Measurements from ENCODE around the gene CDV3. TPM values are rescaled to one million over a fixed set of nuclear protein-coding genes. Genes with fewer than 3 reads are reported as not detected.
"Not testable (repeated sequence)": the region's sequence is repeated elsewhere in the genome, so short reads cannot be mapped to it uniquely, and the experiment has no call there.

The CDV3 gene
- total RNA-seq = 259 and 263 TPM in 2 replicates

- intact Hi-C loops (cut with micrococcal nuclease) = loop anchor here (1.0 to 10.0 kb wide), 12 partner anchors 67 to 1156 kb away; partner anchors contain the start of genes DNAJC13, NPHP3, TOPBP1 and UBA5
Observed at GRCh38 chr3:133573629-133574194, at the start of gene CDV3. TSS of gene CDV3 (plus strand) at chr3:133573686. CDS start at chr3:133574045, 359 bp downstream.

- intact Hi-C loops (cut with micrococcal nuclease) = not testable (repeated sequence)
Observed at GRCh38 chr3:133523758-133524157, 49.7 kb upstream of the CDV3 start.

DNA sequence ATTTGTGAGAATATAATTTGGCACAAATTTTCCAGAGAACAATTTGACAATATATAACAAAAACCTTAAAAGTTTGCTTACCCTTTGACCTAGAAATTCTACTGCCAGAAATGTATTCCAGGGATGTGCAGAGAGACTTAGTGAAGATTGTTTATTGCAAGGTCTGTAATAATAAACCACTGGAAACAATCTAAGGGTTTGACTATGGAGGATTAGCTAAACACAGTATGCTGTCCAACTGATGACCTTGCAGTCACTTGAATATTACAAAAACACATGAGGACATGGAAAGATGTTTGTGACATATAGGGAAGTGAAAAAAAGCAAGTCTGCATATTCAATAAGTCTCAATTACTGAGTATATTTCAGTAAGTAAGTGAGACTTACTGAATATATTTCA is 48.1 kb upstream of the CDV3 start:
- intact Hi-C loops (cut with micrococcal nuclease) = no loop called here

- intact Hi-C loops (cut with micrococcal nuclease) = no loop called here
Observed at GRCh38 chr3:133527081-133527715, 46.3 kb upstream of the CDV3 start.

DNA sequence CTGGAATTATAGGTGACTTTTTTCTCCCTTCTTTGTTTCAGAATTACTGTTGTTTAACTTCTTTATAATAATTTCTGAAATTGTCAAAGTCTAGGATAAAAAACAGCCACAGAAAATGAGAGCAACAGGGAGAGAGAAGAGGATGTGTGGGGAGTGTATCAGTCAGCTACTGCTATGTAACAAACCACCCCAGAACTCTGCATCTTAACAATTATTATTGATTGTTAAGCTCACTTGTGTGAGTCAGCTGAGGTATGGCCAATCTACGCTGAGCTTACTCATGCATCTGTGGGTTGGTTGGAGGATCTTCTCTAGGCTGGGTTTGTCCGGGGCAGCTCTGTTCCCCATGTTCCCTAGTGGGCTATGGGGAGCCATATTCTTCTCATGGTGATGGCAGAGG is 43.7 kb upstream of the CDV3 start:
- intact Hi-C loops (cut with micrococcal nuclease) = no loop called here

DNA sequence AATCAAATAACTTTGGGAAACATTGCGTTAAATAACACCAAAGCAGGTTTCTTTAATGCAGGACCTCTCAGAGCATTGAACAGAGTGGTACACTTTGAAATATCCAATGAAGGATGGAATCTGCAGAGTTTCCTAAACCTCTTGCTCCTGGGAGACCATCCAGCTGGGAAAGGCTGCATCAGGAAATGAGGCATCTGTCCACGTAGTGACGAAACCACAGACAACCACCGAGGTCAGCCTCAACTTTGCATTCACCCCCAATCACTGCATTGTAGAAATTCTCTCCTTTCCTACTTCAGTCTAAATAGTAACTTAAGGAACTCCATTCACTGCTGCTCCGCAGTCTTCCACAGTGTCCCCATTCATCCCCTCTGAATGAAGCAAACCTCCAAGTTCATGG is 41.5 kb upstream of the CDV3 start:
- intact Hi-C loops (cut with micrococcal nuclease) = no loop called here

DNA sequence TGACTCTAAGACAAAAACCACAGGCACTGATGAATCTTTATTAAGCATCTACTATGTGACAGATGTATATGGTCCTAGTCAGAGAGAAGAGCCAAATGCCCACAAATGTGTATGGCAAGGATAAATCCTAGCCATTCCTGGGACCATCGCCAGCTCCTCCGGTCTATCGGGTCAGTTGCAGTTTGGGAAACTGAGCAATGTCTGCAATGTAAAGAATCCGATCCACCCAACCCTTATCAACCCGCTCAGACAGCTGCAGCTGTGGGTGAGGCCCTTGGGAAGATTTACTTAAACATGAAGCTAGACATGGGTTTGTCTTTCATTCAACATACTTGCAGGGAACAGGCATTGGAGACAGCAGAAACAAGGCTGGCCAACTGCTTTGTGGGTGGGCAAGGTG is 40.5 kb upstream of the CDV3 start:
- intact Hi-C loops (cut with micrococcal nuclease) = no loop called here

DNA sequence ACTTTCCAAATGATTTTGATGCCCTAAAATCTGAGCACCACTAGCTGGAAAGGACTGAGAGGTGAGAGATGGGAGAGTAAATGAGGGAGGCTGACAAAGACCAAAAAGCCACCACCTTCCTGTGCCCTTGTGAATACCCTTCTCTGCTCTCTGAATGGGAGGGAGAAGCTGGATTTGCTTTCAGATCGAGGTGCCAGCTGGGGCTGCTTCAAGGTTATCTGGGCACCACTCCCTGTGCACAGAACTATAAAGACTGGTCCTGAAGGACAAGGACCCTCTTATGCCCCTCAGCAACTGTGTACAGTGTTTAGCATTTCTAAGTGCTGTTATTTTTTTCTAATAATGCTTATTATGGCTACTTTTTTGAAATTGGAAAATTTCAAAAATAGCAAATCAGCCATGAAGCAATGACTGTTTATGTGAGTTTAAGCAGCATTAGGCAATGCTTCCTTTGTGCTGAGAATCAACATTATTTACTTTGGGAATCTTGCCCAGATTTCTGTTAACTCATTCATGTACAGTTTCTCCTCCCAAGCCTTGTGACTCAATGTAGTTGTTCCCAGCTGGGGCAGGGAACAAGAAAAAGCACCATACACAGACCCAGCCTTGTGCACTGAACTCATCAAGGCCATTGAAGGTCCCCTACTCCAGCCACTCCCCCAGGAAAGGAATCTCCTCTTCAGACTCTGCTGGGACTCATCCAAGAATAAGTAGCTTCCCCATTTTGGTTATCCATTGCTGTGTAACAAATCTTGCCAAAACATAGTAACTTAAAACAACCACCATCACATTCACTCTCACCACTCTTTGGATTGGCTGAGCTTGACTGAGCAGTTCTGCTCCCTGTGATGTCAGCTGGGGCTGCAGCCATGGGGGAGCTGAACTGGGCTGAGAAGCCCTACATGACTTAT is 37.3 kb upstream of the CDV3 start:
- intact Hi-C loops (cut with micrococcal nuclease) = no loop called here

DNA sequence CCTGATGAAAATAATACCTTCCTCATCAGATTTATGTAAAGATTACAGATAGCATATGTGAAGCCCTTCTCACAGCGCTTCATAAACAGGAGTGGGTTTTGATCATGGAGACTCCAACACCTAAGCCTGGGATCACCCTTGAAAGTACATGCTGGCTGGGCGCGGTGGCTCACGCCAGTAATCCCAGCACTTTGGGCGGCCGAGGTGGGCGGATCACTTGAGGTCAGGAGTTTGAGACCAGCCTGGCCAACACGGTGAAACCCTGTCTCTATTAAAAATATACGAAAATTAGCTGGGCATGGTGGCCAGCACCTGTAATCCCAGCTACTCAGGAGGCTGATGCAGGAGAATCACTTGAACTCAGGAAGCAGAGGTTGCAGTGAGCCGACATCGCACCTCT is 36.4 kb upstream of the CDV3 start:
- intact Hi-C loops (cut with micrococcal nuclease) = not testable (repeated sequence)

DNA sequence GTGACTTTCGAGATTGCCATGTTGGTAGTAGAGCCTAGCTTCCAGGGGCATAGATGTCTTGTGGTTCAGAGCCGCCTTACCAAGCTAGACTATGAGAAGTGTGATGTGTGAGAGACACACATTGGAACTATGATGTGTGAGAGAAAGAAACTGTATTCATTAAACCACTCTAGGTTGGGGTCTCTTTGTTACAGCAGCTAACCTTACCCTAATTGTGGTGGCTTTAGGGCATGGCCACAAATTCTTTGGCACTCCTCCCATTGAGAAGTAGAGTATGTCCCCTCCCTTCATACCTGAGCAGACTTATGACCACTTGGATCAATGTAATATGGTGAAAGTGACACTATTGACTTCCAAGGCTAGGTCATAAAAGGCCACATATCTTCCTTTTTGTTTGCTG is 35.3 kb upstream of the CDV3 start:
- intact Hi-C loops (cut with micrococcal nuclease) = no loop called here

DNA sequence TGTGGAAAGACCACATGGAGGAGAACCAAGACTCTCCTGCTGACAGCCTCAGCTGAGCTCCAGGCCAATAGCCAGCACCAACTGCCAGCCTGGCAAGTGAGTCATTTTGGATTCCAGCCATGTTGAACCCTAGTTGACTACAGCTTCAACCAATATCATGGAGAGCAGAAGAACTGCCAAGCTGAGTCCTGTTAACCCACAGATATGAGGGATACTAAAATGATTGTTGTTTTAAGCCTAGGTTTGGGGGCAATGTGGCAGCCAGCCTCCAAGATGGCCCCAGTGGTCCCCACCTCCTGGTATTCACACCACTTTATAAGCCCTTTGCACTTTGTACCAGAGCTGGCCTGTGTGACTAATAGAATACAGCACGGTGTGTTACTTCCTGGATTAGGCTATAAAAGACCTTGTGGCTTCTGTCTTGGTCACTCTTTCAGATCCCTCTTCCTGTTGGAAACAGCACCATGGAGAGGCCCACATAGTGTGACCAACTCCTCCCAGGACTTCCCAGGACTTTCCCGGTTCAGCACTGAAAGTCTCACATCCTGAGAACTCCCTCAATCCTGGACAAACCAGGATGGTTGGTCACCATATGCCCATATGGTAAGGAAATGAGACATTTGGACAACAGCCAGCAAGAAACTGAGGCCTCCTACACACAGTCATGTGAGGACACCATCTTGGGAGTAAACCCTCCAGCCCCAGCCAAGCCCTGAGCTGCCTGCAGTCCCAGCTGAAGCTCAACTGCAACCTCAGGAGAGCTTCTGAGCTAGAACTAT is 32.4 kb upstream of the CDV3 start:
- intact Hi-C loops (cut with micrococcal nuclease) = no loop called here

DNA sequence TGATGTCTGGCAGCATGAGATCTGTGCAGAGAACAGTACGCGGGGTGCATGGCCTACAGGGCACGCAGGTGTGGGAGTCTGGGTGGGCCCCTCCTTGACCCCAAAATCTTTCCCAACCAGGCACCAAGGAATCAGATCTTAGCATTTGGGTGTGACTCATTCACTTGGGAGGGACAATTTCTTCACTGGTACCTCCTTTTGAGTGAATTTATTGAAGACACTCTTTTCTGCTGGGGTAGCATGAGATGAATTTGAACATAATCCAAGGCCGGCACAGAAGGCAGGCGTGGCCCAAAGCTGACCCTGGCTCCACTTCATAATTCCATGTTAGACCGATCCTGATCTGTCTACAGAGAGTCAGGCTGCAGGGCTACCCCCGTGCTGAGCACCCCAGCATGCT is 30.6 kb upstream of the CDV3 start:
- intact Hi-C loops (cut with micrococcal nuclease) = no loop called here

- intact Hi-C loops (cut with micrococcal nuclease) = not testable (repeated sequence)
Observed at GRCh38 chr3:133544983-133545382, 28.5 kb upstream of the CDV3 start.

GRCh38 chr3:133547432-133548041 is 25.9 kb upstream of the CDV3 start:
- intact Hi-C loops (cut with micrococcal nuclease) = no loop called here

GRCh38 chr3:133548090-133548489 is 25.4 kb upstream of the CDV3 start:
- intact Hi-C loops (cut with micrococcal nuclease) = no loop called here

- intact Hi-C loops (cut with micrococcal nuclease) = no loop called here
Observed at GRCh38 chr3:133549565-133549964, 23.9 kb upstream of the CDV3 start.

- intact Hi-C loops (cut with micrococcal nuclease) = not testable (repeated sequence)
Observed at GRCh38 chr3:133551589-133551988, 21.9 kb upstream of the CDV3 start.

DNA sequence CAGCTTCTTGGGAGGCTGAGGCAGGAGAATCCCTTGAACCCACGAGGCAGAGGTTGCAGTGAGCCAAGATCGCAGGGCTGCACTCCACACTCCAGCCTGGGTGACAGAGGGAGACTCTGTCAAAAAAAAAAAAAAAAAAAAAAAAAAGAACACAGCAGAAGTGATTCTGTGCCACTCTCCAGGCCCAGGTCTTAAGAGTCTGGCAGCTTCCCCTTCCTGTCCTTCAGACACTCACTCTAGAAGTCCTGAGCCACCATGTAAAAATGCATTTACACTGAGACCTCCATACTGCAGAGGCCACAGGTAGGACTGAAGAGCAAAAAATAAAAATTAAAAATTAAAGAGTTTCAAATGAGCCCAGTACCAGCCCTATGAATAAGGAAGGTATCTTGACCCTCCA is 11.8 kb upstream of the CDV3 start:
- intact Hi-C loops (cut with micrococcal nuclease) = no loop called here

- intact Hi-C loops (cut with micrococcal nuclease) = no loop called here
Observed at GRCh38 chr3:133562376-133562775, 11.1 kb upstream of the CDV3 start.

DNA sequence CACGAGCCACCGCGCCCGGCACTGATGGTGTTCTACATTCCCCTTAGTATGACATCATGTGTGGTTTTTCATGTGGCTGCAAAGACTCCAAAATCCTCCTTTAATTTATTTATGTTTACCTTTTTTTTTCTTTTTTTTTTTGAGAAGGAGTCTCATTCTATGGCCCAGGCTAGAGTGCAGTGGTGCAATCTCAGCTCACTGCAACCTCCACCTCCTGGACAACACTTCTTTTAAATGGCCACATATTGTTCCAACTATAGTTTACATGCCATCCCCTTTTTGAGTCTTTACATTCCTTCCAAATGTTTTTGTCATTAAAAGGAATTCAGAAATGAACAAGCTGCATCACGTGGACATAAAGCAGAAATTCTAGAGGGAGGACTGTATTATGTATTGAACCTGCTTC is 10.3 kb upstream of the CDV3 start:
- intact Hi-C loops (cut with micrococcal nuclease) = no loop called here

DNA sequence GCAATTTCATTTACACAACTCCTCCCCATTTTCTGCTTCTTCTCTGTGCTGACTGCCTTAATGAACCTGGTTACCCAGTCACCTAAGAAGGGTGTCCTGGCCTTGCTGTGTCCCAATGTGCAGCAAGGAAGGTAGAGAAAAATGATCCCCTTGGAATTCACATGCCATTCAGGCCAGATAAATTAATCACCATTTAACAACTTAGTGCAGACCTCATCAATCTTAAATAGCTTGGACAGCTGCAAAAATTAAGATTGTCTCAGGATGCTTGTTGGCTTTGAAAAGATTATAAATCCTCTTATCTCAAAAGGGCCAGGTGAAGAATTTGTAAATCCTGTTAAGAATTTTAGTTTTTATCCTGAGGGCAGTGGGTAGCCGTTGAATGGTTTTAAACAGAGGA is 9.7 kb upstream of the CDV3 start:
- intact Hi-C loops (cut with micrococcal nuclease) = no loop called here
